ENCODE measurements around the gene RBM3.

The RBM3 gene

DNA sequence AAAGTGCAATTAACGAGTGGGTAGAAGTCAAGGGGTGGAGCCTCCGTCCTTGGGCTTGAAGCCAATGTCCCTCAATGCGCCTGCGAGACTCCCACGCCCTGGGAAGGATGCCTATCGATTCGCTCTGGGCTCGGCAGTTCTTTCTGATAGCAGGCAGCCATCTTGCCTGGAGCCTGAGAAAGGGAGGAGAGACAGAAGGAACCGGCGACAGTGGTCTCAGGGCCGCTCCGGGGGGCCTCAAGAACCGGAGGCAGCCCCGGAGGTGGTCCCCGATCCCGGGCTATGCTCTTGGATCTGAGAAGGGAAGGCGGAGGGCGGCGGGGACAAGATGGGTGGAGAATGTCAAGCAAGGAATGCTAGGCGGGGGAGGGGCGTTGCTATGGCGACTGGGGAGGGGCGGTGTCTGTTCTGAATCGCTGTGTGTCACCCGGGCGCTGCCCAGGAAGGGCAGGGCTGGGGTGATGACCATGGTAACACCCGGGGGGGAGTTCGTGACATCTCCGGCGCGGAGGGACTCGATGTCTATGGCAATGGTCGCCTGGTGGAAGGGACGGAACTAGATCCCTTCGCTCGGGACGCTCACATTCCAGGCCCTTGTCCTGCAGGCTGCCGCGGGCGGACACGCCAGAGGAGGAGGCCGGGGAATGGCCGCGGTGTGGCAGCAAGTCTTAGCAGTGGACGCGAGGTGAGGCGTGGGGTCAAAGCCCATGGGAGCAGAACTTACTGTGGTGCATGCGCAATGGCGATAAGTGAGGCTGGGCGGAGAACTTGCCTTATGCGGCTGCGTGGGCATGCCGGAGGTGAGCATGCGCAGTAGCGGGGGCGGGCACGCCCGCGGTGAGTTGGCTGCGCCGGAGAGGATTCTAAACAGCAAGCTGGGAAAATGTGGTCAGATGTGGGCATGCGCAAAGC is 23.3 kb downstream of the RBM3 start, which contains the start of gene WDR13 (continued):
- TF ChIP-seq ZBTB48 (tag by site-specific recombination; IDR thresholded peaks at IDR 0.05) (no peak), ZNF626 (tag by site-specific recombination; IDR thresholded peaks at IDR 0.05) (no peak), ZNF596 (tag by site-specific recombination; IDR thresholded peaks at IDR 0.05) (no peak), ZNF610 (tag by site-specific recombination; IDR thresholded peaks at IDR 0.05; ENCODE audit: borderline replicate concordance) (no peak; the same call in 1 of the 2 replicates)
- TF ChIP-seq, protein P1, sequence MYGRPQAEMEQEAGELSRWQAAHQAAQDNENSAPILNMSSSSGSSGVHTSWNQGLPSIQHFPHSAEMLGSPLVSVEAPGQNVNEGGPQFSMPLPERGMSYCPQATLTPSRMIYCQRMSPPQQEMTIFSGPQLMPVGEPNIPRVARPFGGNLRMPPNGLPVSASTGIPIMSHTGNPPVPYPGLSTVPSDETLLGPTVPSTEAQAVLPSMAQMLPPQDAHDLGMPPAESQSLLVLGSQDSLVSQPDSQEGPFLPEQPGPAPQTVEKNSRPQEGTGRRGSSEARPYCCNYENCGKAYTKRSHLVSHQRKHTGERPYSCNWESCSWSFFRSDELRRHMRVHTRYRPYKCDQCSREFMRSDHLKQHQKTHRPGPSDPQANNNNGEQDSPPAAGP (tag by site-specific recombination; IDR thresholded peaks at IDR 0.05): peak; percentile 72; the same call in 1 of the 2 replicates

DNA sequence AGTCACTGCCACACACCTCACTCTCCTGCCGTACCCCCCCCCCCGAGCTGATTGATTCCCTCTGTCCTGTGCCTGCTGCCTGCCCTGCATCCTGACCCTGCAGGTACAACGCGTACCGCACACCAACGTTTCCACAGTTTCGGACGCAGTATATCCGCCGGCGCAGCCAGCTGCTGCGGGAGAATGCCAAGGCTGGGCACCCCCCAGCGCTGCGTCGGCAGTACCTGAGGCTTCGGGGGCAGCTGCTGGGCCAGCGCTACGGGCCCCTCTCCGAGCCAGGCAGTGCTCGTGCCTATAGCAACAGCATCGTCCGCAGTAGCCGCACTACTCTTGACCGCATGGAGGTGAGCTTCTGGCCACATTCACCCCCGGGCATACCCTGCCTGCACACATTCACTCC is 24.3 kb downstream of the RBM3 start:
- peaks cover 3% of the 10 kb centered on the region; the same call in 1 of the 2 replicates for H3K4me1 ChIP-seq (ENCODE audit: control insufficient read depth, insufficient read depth, low read length)
- TF ChIP-seq ZNF621 (tag by site-specific recombination; IDR thresholded peaks at IDR 0.05): no peak
- TF ChIP-seq SCRT1 (tag by site-specific recombination; IDR thresholded peaks at IDR 0.05; ENCODE audit: borderline replicate concordance): no peak
- TF ChIP-seq ZNF433 (tag by site-specific recombination; IDR thresholded peaks at IDR 0.05; ENCODE audit: low read depth): no peak
- TF ChIP-seq, protein P2, sequence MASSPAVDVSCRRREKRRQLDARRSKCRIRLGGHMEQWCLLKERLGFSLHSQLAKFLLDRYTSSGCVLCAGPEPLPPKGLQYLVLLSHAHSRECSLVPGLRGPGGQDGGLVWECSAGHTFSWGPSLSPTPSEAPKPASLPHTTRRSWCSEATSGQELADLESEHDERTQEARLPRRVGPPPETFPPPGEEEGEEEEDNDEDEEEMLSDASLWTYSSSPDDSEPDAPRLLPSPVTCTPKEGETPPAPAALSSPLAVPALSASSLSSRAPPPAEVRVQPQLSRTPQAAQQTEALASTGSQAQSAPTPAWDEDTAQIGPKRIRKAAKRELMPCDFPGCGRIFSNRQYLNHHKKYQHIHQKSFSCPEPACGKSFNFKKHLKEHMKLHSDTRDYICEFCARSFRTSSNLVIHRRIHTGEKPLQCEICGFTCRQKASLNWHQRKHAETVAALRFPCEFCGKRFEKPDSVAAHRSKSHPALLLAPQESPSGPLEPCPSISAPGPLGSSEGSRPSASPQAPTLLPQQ (tag by site-specific recombination; IDR thresholded peaks at IDR 0.05): no peak
- no peak for TF ChIP-seq GLIS1 (tag by site-specific recombination; IDR thresholded peaks at IDR 0.05)
- no peak for TF ChIP-seq ZNF169 (tag by site-specific recombination; IDR thresholded peaks at IDR 0.05)
- TF ChIP-seq, protein P3, sequence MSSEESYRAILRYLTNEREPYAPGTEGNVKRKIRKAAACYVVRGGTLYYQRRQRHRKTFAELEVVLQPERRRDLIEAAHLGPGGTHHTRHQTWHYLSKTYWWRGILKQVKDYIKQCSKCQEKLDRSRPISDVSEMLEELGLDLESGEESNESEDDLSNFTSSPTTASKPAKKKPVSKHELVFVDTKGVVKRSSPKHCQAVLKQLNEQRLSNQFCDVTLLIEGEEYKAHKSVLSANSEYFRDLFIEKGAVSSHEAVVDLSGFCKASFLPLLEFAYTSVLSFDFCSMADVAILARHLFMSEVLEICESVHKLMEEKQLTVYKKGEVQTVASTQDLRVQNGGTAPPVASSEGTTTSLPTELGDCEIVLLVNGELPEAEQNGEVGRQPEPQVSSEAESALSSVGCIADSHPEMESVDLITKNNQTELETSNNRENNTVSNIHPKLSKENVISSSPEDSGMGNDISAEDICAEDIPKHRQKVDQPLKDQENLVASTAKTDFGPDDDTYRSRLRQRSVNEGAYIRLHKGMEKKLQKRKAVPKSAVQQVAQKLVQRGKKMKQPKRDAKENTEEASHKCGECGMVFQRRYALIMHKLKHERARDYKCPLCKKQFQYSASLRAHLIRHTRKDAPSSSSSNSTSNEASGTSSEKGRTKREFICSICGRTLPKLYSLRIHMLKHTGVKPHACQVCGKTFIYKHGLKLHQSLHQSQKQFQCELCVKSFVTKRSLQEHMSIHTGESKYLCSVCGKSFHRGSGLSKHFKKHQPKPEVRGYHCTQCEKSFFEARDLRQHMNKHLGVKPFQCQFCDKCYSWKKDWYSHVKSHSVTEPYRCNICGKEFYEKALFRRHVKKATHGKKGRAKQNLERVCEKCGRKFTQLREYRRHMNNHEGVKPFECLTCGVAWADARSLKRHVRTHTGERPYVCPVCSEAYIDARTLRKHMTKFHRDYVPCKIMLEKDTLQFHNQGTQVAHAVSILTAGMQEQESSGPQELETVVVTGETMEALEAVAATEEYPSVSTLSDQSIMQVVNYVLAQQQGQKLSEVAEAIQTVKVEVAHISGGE (tag by site-specific recombination; conservative IDR thresholded peaks at IDR 0.05; ENCODE audit: low read depth): no peak
- no peak for TF ChIP-seq ZNF10 (tag by site-specific recombination; IDR thresholded peaks at IDR 0.05)
- TF ChIP-seq, protein P4, sequence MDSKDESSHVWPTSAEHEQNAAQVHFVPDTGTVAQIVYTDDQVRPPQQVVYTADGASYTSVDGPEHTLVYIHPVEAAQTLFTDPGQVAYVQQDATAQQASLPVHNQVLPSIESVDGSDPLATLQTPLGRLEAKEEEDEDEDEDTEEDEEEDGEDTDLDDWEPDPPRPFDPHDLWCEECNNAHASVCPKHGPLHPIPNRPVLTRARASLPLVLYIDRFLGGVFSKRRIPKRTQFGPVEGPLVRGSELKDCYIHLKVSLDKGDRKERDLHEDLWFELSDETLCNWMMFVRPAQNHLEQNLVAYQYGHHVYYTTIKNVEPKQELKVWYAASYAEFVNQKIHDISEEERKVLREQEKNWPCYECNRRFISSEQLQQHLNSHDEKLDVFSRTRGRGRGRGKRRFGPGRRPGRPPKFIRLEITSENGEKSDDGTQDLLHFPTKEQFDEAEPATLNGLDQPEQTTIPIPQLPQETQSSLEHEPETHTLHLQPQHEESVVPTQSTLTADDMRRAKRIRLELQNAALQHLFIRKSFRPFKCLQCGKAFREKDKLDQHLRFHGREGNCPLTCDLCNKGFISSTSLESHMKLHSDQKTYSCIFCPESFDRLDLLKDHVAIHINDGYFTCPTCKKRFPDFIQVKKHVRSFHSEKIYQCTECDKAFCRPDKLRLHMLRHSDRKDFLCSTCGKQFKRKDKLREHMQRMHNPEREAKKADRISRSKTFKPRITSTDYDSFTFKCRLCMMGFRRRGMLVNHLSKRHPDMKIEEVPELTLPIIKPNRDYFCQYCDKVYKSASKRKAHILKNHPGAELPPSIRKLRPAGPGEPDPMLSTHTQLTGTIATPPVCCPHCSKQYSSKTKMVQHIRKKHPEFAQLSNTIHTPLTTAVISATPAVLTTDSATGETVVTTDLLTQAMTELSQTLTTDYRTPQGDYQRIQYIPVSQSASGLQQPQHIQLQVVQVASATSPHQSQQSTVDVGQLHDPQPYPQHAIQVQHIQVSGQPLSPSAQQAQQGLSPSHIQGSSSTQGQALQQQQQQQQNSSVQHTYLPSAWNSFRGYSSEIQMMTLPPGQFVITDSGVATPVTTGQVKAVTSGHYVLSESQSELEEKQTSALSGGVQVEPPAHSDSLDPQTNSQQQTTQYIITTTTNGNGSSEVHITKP (tag by site-specific recombination; IDR thresholded peaks at IDR 0.05): no peak
- TF ChIP-seq ZNF843 (tag by site-specific recombination; IDR thresholded peaks at IDR 0.05): no peak
- H3K36me3 ChIP-seq (ENCODE audit: control insufficient read depth in 2 of 2, insufficient read depth in 1 of 2, low read length in 2 of 2): peaks cover 0 to 46% of the 10 kb centered on the region in 2 experiments
- no peaks in the 10 kb centered on the region for H3K9me3 ChIP-seq (ENCODE audit: control insufficient read depth, insufficient read depth, low read depth, low read length)
- H3K27ac ChIP-seq (ENCODE audit: extremely low read depth, low read depth, low read length): no peak overlapping the region
- ChIA-PET CTCF (interaction anchor here (0.7 kb wide), 2 partner anchors 358 to 1717 kb away, joined by 6 to 8 read pairs; no protein-coding TSS in a partner anchor), POLR2A (interaction anchor here (0.6 to 1.6 kb wide), 5 partner anchors 20 to 573 kb away, joined by 3 to 4 read pairs (median 3); partner anchors contain the start of genes PLP2, PQBP1 and RBM3)
- H3K4me3 ChIP-seq (ENCODE audit: low read depth, low read length): no peak overlapping the region
